ENCODE measurements around the gene LPP. TPM values are rescaled to one million over a fixed set of nuclear protein-coding genes. Genes with fewer than 3 reads are reported as not detected.

LPP gene
- total and polyA plus RNA-seq, 9 of the 15 experiments (the other 6 are each of a cell fraction or from before 2014, with no cell fraction given): 0.07 to 0.18 TPM; not detected in 7

DNA sequence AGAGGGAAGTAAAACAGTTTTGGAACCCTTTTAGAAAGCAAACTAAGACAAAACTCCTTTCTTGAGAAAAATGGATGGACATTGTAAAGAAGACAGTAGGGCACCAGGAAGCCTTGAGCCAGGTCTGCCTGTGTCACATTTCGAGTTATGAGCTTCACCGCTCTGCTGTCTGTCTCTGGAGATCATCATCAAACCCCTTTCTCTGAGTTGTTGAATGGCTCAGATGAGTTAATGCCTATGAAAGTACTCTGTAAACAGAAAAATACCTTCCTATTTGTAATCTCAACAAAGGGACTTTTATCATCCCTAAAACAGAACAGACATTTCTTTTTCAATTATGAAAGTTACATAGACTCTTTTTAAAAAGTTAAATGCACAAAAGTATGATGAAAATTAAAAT is 145.8 kb downstream of the LPP start (continued):
- TF ChIP-seq, protein P1, sequence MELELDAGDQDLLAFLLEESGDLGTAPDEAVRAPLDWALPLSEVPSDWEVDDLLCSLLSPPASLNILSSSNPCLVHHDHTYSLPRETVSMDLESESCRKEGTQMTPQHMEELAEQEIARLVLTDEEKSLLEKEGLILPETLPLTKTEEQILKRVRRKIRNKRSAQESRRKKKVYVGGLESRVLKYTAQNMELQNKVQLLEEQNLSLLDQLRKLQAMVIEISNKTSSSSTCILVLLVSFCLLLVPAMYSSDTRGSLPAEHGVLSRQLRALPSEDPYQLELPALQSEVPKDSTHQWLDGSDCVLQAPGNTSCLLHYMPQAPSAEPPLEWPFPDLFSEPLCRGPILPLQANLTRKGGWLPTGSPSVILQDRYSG (tag; conservative IDR thresholded peaks at IDR 0.05; ENCODE audit: low read depth): no peak
- TF ChIP-seq HDAC6 (IDR thresholded peaks at IDR 0.05; ENCODE audit: low read depth, low read length) (no peak), HDAC3 (IDR thresholded peaks at IDR 0.05; ENCODE audit: borderline replicate concordance, partially characterized antibody) (no peak), MTA1 (IDR thresholded peaks at IDR 0.05; ENCODE audit: borderline replicate concordance) (no peak)
- TF ChIP-seq, protein P2, sequence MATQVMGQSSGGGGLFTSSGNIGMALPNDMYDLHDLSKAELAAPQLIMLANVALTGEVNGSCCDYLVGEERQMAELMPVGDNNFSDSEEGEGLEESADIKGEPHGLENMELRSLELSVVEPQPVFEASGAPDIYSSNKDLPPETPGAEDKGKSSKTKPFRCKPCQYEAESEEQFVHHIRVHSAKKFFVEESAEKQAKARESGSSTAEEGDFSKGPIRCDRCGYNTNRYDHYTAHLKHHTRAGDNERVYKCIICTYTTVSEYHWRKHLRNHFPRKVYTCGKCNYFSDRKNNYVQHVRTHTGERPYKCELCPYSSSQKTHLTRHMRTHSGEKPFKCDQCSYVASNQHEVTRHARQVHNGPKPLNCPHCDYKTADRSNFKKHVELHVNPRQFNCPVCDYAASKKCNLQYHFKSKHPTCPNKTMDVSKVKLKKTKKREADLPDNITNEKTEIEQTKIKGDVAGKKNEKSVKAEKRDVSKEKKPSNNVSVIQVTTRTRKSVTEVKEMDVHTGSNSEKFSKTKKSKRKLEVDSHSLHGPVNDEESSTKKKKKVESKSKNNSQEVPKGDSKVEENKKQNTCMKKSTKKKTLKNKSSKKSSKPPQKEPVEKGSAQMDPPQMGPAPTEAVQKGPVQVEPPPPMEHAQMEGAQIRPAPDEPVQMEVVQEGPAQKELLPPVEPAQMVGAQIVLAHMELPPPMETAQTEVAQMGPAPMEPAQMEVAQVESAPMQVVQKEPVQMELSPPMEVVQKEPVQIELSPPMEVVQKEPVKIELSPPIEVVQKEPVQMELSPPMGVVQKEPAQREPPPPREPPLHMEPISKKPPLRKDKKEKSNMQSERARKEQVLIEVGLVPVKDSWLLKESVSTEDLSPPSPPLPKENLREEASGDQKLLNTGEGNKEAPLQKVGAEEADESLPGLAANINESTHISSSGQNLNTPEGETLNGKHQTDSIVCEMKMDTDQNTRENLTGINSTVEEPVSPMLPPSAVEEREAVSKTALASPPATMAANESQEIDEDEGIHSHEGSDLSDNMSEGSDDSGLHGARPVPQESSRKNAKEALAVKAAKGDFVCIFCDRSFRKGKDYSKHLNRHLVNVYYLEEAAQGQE (IDR thresholded peaks at IDR 0.05; ENCODE audit: borderline replicate concordance): no peak
- TF ChIP-seq, protein P2 (CRISPR knock-in tag; IDR thresholded peaks at IDR 0.05; ENCODE audit: low read depth): no peak

All from K562 (cell line).